ENCODE data around the gene FAM240A. TPM values are rescaled to one million over a fixed set of nuclear protein-coding genes. Genes with fewer than 3 reads are reported as not detected.

The FAM240A gene
- total and polyA plus RNA-seq, 2 donors (not counting 1 experiment from before 2014, with no cell fraction given) = not detected

GRCh38 chr3:46593274-46593862, 19.0 kb upstream of the FAM240A start:
- H3K4me1 ChIP-seq (ENCODE audit: control insufficient read depth, extremely low read depth, insufficient read depth, low read length) = no peaks in the 10 kb centered on the region
- H4K20me1 ChIP-seq (ENCODE audit: control insufficient read depth, extremely low read depth, insufficient read depth, low read length) = no peaks in the 10 kb centered on the region
- H3K4me3 ChIP-seq (replicated peaks in 1 of 4; ENCODE audit: control extremely low read depth in 1 of 4, insufficient read depth in 1 of 4, low read depth in 3 of 4, low read length in 4 of 4) = no peak overlapping the region
- no peak for DNase-seq (ENCODE audit: low read depth in 2 of 2)
- H3K27ac ChIP-seq (ENCODE audit: insufficient read depth, low read length) = no peak overlapping the region
- H3K27me3 ChIP-seq (ENCODE audit: control insufficient read depth, insufficient read depth, low read length) = peaks cover 4% of the 10 kb centered on the region
- H3K79me2 ChIP-seq (ENCODE audit: control insufficient read depth, insufficient read depth, low read length) = no peaks in the 10 kb centered on the region
- no peak overlapping the region for H3K4me2 ChIP-seq (ENCODE audit: extremely low read depth, insufficient read depth, low read length)
- H3K9ac ChIP-seq (ENCODE audit: insufficient read depth, low read length) = no peak overlapping the region
- H3K36me3 ChIP-seq (ENCODE audit: control insufficient read depth, insufficient read depth, low read length) = no peaks in the 10 kb centered on the region
- no peaks in the 10 kb centered on the region for H3K9me3 ChIP-seq (ENCODE audit: control insufficient read depth, insufficient read depth, low read depth, low read length)
- H2AFZ ChIP-seq (ENCODE audit: low read length) = no peak overlapping the region
- TF ChIP-seq CTCF (conservative IDR thresholded peaks at IDR 0.05 in 1 of 2, IDR thresholded peaks at IDR 0.05 in 1 of 2; ENCODE audit: low read depth in 1 of 2, low read length in 2 of 2) (no peak), EZH2 (IDR thresholded peaks at IDR 0.05; ENCODE audit: low read length, missing control alignments) (no peak)

DNA sequence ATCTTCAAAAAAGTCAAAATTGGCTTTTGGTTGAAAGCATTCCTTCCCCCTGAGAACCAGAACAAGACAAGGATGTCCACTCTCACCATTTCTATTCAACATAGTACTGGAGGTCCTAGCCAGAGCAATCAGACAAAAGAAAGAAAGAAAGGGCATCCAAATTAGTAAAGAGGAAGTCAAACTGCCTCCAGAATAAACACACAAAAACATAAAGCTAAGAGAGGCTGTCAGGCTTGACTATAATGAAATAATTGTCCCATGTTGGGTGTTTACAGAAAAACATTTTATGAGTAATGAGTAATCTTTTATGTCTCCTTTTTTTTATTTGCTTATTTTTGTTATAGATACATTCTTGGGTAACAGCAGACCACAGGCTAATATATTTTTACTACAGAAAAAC, 18.3 kb upstream of the FAM240A start:
- Histone ChIP-seq H4K20me1 (ENCODE audit: control insufficient read depth, extremely low read depth, insufficient read depth, low read length) (no peaks in the 10 kb centered on the region), H3K9me3 (ENCODE audit: control insufficient read depth, insufficient read depth, low read depth, low read length) (no peaks in the 10 kb centered on the region), H2AFZ (ENCODE audit: low read length) (no peak overlapping the region), H3K4me3 (replicated peaks in 1 of 4; ENCODE audit: control extremely low read depth in 1 of 4, insufficient read depth in 1 of 4, low read depth in 3 of 4, low read length in 4 of 4) (no peak overlapping the region), H3K27ac (ENCODE audit: insufficient read depth, low read length) (no peak overlapping the region), H3K79me2 (ENCODE audit: control insufficient read depth, insufficient read depth, low read length) (no peaks in the 10 kb centered on the region), H3K9ac (ENCODE audit: insufficient read depth, low read length) (no peak overlapping the region), H3K27me3 (ENCODE audit: control insufficient read depth, insufficient read depth, low read length) (peaks cover 4% of the 10 kb centered on the region), H3K4me2 (ENCODE audit: extremely low read depth, insufficient read depth, low read length) (no peak overlapping the region), H3K36me3 (ENCODE audit: control insufficient read depth, insufficient read depth, low read length) (no peaks in the 10 kb centered on the region), H3K4me1 (ENCODE audit: control insufficient read depth, extremely low read depth, insufficient read depth, low read length) (no peaks in the 10 kb centered on the region)
- TF ChIP-seq EZH2 (IDR thresholded peaks at IDR 0.05; ENCODE audit: low read length, missing control alignments) = no peak
- no peak for TF ChIP-seq CTCF (conservative IDR thresholded peaks at IDR 0.05 in 1 of 2, IDR thresholded peaks at IDR 0.05 in 1 of 2; ENCODE audit: low read depth in 1 of 2, low read length in 2 of 2)
- DNase-seq (ENCODE audit: low read depth in 2 of 2) = no peak

DNA sequence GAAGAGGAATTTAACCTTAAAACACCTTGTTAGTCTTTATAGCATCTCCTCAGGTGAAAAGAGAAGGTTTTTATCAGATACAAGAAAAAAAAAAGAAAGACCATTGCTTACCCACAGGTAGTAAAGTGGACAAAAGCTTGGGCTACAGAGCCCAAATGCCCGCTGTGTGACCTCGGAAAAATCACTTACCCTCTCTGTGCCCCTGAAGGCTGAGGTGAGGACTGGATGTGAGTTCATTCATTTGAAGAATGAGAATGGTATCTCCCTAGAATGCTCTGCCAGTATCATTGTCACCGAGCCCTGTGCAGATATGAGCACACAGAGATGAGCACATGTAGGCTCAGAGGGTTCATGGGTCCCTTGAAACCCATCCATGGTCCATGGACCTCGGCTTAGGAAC, 17.6 kb upstream of the FAM240A start:
- TF ChIP-seq EZH2 (IDR thresholded peaks at IDR 0.05; ENCODE audit: low read length, missing control alignments) = no peak
- no peak for TF ChIP-seq CTCF (conservative IDR thresholded peaks at IDR 0.05 in 1 of 2, IDR thresholded peaks at IDR 0.05 in 1 of 2; ENCODE audit: low read depth in 1 of 2, low read length in 2 of 2)
- DNase-seq (ENCODE audit: low read depth in 2 of 2) = no peak
- Histone ChIP-seq H4K20me1 (ENCODE audit: control insufficient read depth, extremely low read depth, insufficient read depth, low read length) (no peaks in the 10 kb centered on the region), H3K9me3 (ENCODE audit: control insufficient read depth, insufficient read depth, low read depth, low read length) (no peaks in the 10 kb centered on the region), H3K27ac (ENCODE audit: insufficient read depth, low read length) (no peak overlapping the region), H3K9ac (ENCODE audit: insufficient read depth, low read length) (no peak overlapping the region), H3K79me2 (ENCODE audit: control insufficient read depth, insufficient read depth, low read length) (no peaks in the 10 kb centered on the region), H3K4me1 (ENCODE audit: control insufficient read depth, extremely low read depth, insufficient read depth, low read length) (no peaks in the 10 kb centered on the region), H3K36me3 (ENCODE audit: control insufficient read depth, insufficient read depth, low read length) (no peaks in the 10 kb centered on the region), H3K27me3 (ENCODE audit: control insufficient read depth, insufficient read depth, low read length) (peaks cover 4% of the 10 kb centered on the region), H3K4me2 (ENCODE audit: extremely low read depth, insufficient read depth, low read length) (no peak overlapping the region), H2AFZ (ENCODE audit: low read length) (no peak overlapping the region), H3K4me3 (replicated peaks in 1 of 4; ENCODE audit: control extremely low read depth in 1 of 4, insufficient read depth in 1 of 4, low read depth in 3 of 4, low read length in 4 of 4) (no peak overlapping the region)

Measured in fibroblast of lung (primary cell).